Measurements from ENCODE around the gene RALGPS1.
A peak's percentile ranks its signal among the peaks of the same experiment; 100 is the strongest.

The RALGPS1 gene

DNA sequence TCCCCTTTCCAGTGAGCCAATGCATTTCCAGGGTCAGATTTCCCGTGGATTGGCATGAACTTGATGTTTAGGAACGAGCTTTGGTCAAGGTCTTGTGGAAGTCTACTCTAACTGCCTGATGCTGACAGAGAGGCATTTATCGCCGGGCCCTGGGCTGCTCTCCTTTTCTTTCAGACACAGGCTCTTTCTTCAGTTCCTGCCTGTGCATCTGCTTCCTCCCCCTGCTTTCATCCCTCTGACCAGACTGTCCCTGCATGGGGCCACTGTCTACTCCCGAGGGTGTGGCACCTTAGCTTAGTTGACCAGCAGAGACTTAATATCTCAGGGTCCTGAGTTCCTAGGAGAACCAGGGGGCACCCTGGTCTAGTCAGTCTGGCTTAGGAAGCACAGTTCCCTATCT, 41.2 kb downstream of the RALGPS1 start:
- DNase-seq (ENCODE audit: low read depth): no peak

DNA sequence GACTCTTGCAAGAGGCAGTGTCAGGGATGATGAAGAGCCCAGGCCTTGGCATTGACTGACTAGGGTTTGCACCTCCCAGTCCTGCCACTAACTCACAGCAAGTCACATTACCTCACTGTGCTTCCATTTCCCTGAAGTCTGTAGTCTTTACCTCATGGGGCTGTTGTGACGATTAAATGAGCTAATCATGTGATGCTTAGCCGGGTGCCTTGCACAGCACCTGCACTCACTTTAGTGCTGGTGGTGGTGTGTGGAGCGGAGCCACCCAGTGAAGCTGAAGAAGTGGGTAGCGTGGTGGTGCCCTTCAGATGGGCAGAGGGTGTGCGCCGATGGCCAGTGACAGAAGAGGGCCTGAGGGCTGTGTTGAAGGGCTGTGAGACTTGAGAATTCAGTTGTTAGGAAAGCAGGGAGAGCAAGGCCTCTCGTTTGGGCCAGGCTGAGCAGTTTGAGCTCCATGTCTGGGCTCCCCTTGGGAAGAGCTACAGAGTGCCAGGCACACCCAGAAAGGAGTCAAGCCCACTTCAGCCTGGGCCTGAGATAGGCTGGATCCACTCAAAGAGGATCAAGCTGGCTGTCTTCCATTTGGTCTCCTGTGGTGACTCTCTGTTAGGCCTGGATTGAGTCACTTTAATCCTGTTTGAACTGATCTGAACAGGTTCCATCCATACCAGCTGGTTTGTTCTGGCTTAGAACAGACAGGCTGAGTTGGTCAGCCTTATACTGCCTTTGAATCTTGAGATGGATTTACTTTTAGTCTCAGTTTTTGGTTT, 42.5 kb downstream of the RALGPS1 start:
- no peak for DNase-seq (ENCODE audit: low read depth)

DNA sequence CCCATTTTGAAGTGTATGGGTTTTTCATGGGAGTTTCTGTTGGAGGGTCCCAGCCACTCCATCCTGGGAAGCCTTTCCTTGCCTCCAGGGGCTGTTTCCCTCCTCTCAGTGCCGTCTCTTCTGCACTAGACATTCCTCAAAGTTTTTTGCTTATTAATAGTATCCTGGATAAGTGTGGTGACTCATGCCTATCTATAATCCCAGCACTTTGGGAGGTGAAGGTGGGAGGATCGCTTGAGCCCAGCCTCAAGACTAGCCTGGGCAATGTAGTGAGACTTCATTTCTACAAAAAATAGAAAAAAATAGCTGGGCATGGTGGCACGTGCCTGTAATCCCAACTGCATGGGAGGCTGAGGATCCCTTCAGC, 43.1 kb downstream of the RALGPS1 start:
- DNase-seq (ENCODE audit: low read depth): no peak

DNA sequence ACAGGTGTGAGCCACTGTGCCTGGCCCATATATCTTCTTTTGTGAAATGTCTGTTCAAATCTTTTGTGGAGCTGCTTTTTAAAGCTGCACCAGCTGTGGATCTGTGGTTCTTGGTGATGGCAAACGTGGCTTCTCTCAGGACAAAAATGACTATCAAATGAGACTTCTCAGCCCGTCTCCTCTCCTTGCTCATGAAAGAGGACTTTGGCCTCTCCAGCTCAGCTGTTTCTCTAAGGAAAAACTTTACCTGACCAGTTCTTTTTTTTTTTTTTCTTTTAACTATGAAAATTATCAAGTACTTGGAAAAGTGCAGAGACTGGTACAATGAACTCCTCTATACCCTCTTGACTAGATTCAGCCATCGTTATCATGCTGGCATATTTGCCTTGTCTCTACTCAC, 44.8 kb downstream of the RALGPS1 start:
- DNase-seq (ENCODE audit: low read depth): no peak

DNA sequence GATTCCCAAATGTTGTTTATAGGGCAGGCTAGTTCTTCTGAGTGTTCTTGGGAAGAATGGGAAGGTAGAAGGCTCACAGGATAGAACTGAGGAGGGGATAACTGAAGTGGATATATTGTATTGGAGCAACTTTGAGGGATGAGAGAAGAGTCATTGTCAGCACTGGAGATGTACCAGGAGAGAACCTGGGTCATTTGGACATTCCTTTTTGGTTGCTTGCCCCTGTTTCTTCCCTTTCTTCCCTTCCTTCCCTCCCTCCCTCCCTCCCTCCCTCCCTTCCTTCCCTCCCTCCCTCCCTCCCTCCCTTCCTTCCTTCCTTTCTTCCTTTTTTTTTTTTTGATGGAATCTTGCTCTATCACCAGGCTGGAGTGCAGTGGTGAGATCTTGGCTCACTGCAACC, 45.3 kb downstream of the RALGPS1 start:
- no peak for DNase-seq (ENCODE audit: low read depth)

DNA sequence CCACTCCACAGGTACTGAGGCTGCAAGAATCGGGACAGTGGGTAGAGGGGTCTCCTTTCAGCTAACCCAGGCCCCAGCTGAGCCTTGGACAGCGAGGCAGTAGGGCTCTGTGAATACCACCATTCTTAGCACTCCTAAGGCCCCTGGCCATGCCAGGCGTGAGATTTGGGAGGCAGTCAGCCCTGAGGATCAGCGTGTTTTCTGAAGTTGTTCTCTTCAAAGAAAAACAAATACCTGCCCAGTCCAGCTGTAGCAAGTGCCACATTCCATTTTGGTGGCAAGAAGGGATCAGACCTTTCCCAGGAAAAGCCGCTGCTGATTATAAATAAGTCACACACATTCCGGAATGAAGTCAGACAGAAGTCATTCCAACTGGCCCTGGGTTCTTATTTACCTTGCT, 47.8 kb downstream of the RALGPS1 start:
- no peak for DNase-seq (ENCODE audit: low read depth)

DNA sequence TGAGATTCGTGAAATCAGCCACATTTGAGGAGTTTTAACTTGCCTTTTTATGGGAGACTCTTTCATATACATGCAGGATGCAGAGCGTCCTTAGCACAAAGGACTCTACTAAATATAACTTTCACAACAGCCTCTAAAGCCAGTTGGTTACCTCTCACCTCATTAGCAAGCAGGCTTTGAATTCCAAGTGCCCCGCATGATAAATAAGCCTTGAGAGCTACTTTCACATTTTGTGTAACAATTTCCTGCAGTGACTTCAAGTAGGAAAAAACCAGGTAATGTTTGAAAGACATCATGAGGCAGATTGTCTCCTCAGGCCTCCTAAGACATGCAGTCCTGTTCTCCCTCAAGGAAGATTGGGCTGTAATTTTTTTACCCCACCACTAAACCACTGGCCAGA, 50.5 kb downstream of the RALGPS1 start:
- DNase-seq (ENCODE audit: low read depth): no peak

DNA sequence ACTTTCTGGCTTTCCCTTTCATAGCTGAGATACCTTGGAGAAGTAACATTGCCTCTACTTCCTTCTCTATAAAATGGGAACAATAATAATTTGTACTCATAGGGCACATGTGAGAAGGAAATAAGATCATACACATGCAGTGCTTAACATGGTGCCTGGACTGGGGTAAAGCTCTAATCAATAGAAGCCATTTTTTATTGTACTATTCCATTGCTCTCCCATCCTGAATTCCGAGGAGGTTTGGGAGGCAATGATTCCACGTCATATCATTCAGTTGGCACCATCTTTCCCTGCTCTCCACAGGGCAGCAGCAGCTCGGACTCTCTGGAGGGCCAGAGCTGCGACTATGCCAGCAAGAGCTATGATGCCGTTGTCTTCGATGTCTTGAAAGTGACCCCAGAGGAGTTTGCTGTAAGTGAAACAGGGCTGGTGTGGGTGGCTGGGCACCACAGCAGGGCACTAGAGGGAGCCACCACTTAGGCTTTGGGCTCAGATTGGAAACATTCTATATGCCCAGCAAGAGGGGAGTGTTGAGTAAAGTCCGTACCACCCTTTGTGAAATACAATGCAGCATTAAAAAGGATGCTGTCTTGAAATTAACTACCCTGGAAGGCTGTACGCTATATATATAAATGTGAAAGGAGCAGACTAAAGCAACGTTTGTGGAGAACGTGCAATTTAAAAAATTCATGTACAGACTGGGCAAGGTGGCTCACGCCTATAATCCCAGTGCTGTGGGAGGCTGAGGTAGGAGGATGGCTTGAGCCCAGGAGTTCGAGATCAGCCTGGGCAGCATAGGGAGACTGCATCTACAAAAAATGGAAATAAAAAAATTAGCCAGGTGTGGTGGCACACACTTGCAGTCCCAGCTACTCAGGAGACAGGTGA, 51.2 kb downstream of the RALGPS1 start:
- DNase-seq (ENCODE audit: low read depth): peak; percentile 23

DNA sequence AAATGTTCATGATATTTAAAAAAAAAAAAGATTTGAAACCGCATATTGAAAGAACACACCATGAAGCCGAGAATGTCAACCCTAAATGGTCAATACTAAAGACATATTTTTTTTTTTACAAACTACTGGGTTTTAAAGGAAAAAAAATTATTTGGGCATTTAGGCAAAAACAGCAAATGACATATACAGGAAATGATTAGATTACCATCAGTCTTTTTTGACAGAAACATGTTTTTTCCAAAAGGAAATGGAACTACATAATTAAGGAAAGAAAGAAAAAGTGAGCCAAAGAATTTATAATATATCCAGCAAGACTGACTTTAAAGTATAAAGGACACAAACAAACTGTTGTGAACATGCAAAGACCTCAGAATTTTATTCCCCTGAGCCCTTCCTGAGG, 56.7 kb downstream of the RALGPS1 start:
- DNase-seq (ENCODE audit: low read depth): no peak

DNA sequence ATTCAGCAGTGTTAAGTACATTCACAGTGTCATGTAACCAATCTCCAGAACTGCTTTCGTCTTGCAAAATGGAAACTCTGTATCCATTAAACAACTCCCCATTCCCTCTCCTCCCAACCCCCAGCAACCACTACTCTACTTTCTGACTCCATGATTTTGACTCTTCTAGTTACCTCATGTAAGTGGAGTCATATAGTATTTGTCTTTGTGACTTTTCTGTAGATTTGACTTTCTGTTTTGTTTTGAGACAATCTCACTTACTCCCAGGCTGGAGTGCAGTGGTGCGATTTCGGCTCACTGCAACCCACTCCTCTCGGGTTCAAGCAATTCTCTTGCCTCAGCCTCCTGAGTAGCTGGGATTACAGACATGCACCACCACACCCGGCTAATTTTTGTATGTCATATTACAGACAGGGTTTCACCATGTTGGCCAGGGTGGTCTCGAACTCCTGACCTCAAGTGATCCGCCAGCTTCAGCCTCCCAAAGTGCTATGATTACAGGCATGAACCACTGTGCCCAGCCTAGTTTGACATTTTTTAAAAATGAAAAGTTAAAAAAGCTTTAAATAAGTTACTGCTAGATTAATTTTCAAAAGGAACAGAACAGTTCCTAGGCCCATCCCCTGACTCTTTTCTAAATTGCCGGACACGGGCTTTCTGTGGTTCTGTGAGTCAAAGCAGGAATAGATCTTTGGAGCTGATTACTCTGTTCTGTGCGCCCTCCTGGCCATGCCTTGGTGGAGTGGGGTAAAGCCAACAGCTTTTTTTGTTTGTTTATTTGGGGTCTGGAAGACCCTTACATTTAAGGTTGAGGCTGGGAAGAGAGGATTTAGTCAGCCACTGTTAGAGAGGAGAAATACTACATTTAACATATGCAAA, 59.3 kb downstream of the RALGPS1 start:
- no peak for DNase-seq (ENCODE audit: low read depth)

DNA sequence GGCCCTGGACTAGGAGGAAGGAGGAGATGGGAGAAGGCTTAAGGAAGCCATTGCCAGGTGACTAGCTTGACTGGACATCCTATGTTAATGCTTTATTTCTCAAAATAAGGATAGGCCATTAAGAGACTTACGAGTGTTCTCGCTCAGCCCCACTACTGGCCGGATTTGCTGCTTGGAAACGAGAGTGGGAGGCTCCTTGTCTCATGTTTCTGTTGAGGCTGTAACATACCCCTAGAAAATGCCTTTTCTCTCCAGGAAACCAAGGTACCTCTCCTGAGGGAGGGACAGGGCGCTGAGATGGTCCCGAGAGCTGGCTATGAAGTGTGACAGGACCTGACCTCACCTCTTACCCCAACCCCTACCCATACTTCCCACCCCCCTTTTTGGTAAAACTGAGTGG, 60.0 kb downstream of the RALGPS1 start:
- no peak for DNase-seq (ENCODE audit: low read depth)

DNA sequence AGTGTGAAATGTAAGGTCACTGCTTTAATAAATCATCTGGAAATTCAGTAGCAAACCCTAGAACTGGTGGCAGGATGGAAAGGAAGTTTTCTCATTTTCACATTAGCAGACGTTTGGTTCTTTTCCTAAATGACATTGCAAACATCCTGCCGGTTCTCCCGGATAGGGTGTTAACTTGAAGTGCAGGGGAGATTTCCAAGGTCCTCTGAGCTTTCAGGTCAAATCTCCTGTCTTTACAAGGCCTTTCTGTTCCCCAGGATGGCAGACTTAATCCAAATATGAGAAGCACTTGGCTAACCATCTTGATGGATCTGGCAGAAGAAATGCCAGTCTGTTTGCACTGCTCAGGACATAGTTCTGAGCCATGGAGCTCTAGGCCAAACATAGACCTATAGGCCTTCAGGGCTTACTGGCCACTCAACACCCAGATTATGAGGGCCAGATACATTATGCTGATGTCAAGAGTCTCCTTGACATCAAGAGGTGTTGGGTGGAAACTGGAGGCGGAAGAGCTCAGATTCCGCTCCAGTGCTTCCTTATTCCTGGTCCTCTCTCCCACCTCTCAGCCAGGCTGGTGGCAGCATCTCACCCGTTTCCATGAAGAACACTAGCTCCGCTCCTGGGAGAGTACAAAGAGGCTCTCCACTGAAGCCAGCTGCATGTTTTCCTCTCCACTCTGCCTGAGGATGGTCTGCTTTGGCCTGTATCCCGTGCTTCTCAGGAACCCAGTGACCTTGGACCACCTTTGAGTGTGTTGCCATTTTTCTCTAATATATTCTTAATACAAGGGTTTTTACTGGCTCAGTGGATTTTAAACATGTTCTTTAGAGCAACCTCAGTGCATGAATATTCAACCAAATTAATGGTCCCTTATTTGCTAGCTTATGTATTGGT, 61.0 kb downstream of the RALGPS1 start:
- DNase-seq (ENCODE audit: low read depth): no peak

DNA sequence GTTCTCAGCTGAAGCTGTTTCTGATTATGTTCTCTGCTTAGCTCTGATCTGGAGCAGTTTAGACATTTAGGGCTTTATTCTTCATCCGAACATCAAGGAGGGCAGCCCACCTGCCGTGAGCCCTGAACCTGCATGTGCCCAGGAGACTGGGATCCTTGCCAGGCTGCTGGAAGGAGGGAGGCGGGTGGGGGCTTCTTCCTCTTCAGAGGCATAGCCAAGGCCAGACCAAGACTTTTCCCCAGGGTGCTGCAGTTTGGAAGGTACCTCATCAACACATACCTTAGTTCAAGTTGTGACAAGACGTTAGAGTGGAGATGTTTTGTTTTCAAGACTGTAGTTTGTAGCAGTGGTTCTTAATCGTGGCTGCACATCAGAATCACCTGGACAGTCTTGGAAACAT, 64.9 kb downstream of the RALGPS1 start:
- no peak for DNase-seq (ENCODE audit: low read depth)

DNA sequence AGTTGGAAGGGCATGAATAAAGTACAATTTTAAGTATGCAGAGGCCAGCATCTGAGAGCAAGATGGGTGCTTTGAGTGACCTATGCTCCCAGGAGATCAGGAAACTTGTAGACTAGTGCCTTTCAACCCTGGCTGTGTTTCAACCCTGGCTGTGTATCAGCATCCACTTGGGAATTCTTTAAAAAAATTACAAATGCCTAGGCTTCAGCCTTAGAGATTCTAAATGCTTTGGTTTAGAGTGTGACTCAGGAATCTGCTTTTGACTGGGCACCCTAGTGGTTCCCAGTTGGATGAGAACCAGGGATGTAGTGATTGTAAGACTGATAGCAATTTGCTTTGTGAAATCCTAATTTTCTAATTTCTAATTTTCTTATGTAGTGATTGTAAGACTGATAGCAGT, 65.6 kb downstream of the RALGPS1 start:
- DNase-seq (ENCODE audit: low read depth): no peak

DNA sequence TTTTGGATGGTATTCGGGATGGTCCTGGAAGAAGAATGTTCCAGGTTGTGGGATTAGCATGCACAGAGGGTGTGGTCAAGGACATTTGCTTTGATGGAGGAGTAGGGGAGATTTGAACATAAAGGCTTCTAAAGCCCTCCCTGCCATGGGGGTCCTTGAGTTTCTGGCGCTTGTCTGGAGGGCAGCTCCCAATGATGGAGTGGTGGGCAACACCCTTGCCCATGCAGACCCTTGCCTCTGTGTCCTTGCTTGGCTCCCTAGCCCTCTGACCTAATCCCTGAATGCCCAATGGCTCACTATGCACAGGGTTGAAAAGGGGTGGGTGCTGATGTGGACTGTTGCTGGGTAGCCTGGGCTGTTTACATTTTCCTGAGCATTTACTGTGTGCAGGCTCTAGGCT, 66.6 kb downstream of the RALGPS1 start:
- no peak for DNase-seq (ENCODE audit: low read depth)

DNA sequence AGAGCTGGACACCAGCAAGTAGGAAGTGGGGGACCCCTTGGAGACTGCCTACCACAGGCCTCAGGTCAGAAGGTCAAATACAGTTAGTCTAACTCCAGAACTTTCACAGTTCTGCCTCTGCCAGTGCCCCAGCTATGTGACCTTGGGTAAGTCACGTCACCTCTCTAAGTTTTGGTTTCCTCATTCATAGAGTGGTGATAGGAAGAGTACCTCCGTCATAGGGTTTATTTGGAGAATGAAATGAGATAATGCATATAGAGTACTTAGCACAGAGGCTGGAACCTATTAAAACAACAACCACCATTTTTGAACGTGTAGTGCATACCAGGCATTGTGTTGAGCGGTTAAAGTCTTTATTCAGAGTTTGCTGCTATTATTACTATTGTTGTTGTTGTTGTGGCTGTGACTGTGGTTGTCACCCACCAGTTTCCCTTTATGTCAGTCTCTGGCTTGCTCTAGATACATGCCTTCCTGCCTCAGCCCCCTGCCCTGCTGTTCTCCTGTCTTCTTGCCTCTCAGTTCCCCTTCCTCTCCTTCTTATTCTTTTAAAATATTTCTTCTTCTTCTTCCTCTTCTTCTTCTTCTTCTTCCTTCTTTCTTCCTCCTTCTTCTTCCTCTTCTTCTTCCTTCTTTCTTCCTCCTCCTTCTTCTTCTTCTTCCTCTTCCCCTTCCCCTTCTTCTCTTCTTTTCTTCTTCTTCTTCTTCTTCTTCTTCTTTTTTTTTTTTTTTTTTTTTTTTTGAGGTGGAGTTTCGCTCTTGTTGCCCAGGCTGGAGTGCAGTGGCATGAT, 67.8 kb downstream of the RALGPS1 start:
- DNase-seq (ENCODE audit: low read depth): no peak

DNA sequence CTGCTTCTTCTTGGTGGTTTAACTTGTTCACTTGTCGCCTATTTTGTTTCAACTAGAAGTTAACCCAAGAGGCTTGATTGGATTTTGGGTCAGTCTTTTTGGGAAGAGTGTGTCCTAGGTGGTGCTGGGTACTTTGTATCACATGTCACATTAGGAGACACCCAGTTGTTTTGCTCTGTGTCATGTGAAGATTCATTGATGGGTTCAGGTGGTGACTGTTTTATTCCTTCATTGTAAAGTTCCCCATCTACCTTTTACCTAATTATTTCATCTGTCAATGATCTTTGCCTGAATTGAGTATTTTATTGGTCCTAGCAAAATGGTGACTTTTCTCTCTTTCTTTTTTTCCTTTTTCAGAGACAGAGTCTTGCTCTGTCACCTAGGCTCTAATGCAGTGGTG, 69.2 kb downstream of the RALGPS1 start:
- no peak for DNase-seq (ENCODE audit: low read depth)

DNA sequence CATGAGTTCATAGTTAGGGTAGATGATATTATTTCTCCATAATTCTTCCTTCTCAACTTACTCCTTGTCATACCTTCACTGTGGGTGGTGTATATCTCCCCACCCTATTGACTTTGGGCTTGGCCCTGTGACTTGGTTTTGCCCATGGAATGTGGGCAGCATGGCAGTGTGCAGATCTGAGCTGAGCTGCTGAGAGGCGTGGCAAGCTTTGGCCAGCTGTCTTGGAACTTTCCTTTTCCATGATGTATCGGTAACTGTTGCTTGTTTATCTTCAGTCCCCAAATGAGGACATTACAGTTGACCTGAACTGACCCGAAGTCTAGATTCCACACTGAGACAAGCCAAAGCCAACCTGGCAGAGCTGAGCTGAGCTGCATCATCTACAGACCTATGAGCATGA, 70.4 kb downstream of the RALGPS1 start:
- DNase-seq (ENCODE audit: low read depth): no peak

DNA sequence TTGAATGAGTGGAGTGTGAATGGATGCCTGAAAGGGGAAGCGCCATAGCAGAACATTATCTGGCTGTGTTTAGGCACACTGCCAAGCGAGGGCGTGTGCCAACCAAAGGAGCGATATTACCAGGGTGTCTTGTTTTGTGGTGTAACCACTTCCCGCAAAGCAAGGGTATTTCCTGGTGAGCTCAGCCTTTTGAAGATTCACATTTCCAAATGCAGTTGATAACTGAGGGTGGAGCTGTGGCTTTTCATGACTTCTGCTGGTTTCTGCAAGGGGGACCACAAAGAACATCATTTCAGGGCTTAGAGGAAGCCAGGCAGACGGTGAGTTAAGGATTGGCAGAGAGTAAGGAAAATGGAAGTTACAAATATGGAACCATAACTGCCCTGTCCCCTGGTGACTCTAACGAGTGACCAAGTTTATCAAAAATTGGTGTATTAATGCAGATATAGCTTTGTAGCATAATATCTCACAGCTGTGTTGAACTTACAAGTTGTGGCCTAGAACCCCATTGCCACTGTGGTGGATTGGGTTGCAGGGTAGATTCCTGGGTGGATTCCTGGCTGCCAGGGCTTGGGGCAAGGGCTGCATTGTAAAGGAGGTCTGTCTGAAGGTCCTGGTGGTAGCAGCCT, 71.4 kb downstream of the RALGPS1 start:
- DNase-seq (ENCODE audit: low read depth): peak; percentile 71

DNA sequence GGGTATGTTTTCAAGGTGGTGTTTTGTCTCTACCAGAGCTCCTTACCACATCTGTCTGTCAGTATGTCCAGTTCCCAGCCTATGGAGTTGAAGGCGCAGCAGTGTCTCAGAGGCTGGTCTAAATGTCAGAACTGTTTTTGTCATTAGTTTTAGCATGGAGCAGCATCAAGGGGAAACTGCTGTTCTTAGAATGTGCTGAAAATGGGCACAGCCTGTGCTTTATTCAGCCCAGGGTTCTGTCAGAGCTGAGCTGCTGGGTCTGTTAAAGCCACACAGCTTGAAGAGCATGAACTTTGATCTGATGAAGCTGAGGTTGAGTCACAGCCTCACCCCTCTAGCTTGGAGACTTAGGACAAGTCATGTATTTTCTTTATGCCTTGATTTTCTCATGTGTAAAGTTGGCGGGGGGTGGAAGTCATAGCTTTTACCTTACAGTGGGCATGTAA, 71.9 kb downstream of the RALGPS1 start:
- peak; percentile 15 for DNase-seq (ENCODE audit: low read depth)
